ACHN (cell line): Measurements from ENCODE around the gene METTL25.

Source experiments
- DNase-seq: peaks from one replicate; pipeline ENCODE4 v3.0.0-alpha.2; 2015
- in situ Hi-C: cut with HindIII; loops from 2 replicates; pipeline ENCODE4 v1.10.0; 2017; ENCODE audit warnings: low sequenced_read_pairs, low pct_ligation_motif_present, low pct_unique_long_range_greater_than_20kb

The METTL25 gene

GRCh38 chr12:82440885-82441284, 82.6 kb downstream of the METTL25 start:
- in situ Hi-C loops = no loop called here
- no peak for DNase-seq

DNA sequence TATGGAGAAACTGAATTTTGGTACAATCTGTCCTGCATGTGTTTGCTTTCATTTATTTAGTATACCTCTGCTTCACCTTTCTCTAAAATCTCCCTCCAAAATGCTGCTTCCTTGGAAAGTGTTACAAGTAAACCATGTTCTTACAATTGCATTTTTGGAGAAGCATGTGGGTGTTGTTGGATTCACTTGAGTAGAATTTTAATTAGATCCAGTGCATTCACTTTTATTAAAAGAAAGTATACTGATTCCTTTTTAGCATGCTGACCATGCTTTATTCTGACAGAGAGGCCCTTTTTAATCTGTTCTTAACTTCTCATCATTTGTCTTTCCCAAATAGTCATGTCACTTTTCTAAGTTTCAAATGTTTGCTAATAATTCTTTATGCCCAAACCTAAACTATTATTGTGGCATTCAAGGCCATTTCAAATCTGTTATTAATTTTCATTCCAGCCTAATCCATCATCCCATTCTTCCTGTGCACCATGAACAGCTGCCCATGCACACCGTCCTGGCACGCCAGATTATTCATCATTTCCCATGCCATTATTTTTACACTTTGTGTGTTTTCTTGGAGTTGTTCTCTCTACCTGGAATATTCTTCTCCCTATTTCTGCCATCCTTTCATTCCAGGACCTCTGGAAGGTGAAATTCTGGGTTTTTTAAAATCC, 90.7 kb downstream of the METTL25 start:
- in situ Hi-C loops = no loop called here
- no peak for DNase-seq

- DNase-seq = no peak
- in situ Hi-C loops = no loop called here
Measured at GRCh38 chr12:82456633-82457032, 98.3 kb downstream of the METTL25 start.

GRCh38 chr12:82458101-82458500, 99.8 kb downstream of the METTL25 start:
- DNase-seq = no peak
- in situ Hi-C loops = no loop called here

DNA sequence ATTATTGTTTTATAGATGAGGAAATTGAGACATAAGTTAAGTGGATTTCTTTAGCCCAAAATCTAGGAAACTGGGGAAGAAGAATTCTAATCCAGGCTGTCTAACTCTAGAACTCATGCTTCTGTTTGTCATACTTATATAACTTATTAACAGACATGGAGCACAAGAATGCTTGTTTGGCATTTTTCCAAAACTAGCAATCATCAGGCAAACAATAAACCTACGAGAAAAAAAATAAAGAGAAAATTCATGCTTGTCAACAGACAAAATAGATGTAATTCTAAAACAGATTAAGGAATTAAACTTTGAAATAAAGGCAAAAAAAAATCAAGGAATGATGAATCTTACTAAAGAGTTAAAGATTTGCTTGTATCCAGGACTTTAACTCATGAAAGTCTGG, 103.1 kb downstream of the METTL25 start:
- in situ Hi-C loops = no loop called here
- peak; percentile 89 for DNase-seq

- DNase-seq = peak; percentile 55
- in situ Hi-C loops = no loop called here
Measured at GRCh38 chr12:82461836-82462235, 103.5 kb downstream of the METTL25 start.

GRCh38 chr12:82468563-82468962, 110.2 kb downstream of the METTL25 start:
- no peak for DNase-seq
- in situ Hi-C loops = no loop called here

DNA sequence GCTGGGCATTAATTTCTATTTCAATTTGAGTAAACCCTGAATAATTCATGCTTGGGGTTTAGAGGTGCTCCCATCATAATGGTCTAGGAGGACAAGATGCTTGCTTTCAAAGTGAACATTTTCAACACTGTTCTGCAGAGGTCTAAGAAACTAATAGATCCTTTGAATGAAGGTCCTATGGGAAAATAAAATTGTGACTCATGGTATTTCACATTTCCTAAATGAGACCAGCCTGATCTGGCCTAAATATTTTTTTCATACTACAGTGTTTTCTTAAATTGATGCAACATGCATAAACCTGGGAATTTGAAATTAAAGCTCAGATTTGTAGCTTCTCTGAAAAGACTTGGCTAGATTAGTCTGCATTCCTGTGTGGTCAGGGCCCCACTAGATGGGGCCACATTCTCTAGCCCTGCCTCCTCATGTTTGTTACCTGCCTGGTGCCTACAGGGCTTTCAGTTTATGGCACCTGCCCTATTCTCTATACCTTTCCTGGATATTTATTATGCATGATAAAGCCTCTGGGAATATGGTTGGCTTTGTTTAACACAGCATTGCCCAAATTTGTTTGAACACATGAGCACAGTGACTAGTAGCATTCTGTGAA, 112.7 kb downstream of the METTL25 start:
- no peak for DNase-seq
- in situ Hi-C loops = no loop called here

DNA sequence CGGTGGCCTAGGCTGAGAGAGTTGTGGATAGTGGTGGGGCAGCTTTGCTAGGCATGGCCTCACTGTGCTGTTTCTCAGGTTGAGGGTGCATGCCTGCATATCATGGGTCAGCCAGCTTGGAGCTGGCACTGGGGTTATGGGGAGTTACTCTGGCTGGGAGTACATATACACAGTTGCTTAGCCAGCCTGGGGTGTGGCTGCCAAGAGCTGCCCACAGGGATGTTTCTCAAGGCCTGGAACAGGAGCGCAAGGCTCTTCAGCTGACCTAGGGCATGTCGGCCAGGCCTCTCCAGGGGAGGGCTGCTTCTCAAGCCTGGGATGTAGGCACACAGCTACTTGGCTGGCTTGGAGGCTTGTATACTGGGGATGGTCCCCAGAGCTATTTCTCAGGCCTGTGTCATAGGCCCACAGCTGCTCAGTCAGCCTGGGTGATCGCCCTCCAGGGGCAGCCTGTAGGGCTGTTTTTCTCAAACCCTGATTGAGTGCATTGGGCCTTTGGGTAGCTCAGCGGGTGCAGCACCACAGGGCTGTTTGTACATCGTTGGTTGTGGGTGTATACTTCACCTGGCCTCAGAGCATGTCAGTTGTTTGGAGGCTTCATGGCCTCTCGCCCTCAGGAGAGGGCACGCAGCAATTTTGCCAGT, 114.9 kb downstream of the METTL25 start:
- in situ Hi-C loops = no loop called here
- DNase-seq = no peak

GRCh38 chr12:82474181-82474797, 116.0 kb downstream of the METTL25 start:
- in situ Hi-C loops = no loop called here
- no peak for DNase-seq

- in situ Hi-C loops = no loop called here
Measured at GRCh38 chr12:82474798-82475184, 116.5 kb downstream of the METTL25 start.

GRCh38 chr12:82475211-82475610, 116.9 kb downstream of the METTL25 start:
- no peak for DNase-seq
- in situ Hi-C loops = no loop called here

More at GRCh38 chr12:82474798-82475184, 116.5 kb downstream of the METTL25 start:
- no peak for DNase-seq

- no peak for DNase-seq
- in situ Hi-C loops = no loop called here
Measured at GRCh38 chr12:82476511-82476910, 118.2 kb downstream of the METTL25 start.

DNA sequence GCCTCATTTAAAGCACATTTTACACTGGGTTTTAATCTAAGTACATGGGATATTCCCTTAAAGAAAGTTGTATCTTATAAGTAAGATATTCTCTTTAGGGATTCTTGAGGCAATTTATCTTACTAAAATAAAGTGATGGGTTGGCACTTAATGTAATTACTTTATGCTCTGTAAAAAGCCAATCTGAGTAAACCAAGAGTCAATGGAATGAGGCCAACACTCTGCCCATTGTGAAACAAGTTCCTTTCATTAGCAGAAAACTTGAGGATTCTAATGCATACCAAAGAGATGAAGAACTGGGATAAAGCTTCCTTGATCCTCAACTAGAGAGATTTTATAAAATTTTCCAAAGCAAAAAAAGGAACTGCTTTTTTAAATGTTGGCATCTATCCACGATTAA, 121.2 kb downstream of the METTL25 start:
- no peak for DNase-seq
- in situ Hi-C loops = no loop called here

- in situ Hi-C loops = no loop called here
- no peak for DNase-seq
Measured at GRCh38 chr12:82480606-82481005, 122.3 kb downstream of the METTL25 start.

DNA sequence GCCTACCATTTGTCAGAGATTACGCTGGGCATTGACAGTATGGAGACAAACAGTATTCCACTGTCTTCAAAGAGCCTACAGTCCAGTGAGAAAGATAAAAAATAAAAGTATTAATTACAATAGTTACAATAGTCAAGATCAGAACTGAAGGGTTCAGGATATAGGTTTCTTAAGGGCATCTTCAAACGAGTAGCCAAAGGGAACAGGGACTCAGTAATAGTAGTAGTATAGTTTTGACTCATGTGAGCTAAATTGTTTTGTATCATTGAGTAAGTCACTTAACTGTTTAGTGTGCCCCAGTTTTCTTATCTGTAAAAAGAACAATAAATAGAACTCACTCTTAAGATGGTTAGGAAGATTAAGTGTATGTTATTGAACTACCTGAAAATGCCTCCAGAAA, 123.6 kb downstream of the METTL25 start:
- in situ Hi-C loops = no loop called here
- DNase-seq = no peak

DNA sequence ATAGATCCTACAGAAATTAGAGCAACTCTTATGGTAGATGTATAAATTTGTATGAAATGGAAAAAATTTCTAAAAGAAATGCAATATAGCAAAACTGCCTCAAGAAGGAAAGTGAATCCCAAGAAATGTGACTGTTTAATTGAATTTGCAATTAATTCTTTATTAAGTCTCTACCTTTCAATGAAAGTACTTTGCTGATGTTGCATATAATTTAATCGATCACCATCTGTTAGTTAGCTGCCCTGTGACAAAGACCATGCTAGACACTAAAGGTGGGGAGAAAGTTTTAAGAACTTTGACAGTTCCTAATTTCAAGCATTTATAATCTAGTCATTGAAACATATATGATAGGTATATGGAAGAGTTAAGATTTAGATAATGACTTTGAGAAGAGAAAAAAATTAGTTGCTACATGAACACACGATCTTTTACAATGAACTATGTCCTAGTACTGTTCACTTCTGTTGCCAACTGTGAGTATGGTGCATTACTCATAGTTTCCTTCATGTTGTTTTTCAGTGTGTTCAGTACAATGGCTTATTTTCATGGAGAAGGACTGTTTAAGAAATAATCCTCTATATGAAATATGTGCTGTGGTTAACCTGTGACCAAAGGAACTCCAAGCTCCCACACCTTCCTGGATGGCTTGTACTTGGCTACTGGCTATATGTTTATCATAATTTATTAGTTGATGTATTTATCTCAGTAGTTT, 128.4 kb downstream of the METTL25 start:
- DNase-seq = no peak
- in situ Hi-C loops = no loop called here

DNA sequence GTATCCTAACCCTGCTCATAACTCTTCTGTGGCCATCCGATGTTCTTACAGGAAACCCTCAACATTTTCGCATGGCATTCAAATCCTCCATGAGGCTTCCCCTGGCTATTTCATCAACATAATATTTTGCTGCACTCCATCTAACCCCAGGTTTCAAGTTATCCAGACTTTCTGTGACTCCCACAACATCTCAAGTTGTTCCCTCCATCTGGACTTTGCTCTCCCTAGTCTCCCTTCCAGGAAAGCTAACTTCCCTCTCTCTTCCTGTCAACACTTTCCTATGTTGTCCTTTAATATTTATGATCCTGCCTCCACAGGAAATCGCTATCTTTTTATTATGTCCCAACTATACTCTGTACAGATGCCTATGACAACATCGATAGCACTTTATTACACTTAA, 146.1 kb downstream of the METTL25 start:
- DNase-seq = no peak
- in situ Hi-C loops = no loop called here

- no peak for DNase-seq
- in situ Hi-C loops = no loop called here
Measured at GRCh38 chr12:82505150-82505549, 146.8 kb downstream of the METTL25 start.
